BE2C (cell line): Measurements from ENCODE around the gene IFNA2.

Experiments
- DNase-seq: peaks from one replicate; pipeline ENCODE4 v3.0.0-alpha.2; 2020
- H3K27me3 ChIP-seq: fragments of 250-450 bp; sonication (Bioruptor Pico); 2 replicates; pipeline ENCODE4 v1.5.1; 2020; ENCODE audit warnings: mild to moderate bottlenecking
- H3K36me3 ChIP-seq: fragments of 250-450 bp; sonication (Bioruptor Pico); 2 replicates; pipeline ENCODE4 v1.5.1; 2020; ENCODE audit warnings: mild to moderate bottlenecking
- H3K4me1 ChIP-seq: fragments of 250-450 bp; sonication (Bioruptor Pico); 2 replicates; pipeline ENCODE4 v1.5.1; 2020
- H3K4me3 ChIP-seq: 2 replicates; pipeline ENCODE4 v1.5.1; 2011; ENCODE audit warnings: low read depth, low read length
- H3K9me3 ChIP-seq: fragments of 250-450 bp; sonication (Bioruptor Pico); 2 replicates; pipeline ENCODE4 v1.5.1; 2020
- CTCF ChIP-seq: IDR thresholded peaks from 2 replicates; pipeline ENCODE4 v1.5.1; 2012; ENCODE audit warnings: mild to moderate bottlenecking, low read depth, low read length

Gene IFNA2

GRCh38 chr9:21357479-21358460, 27.4 kb downstream of the IFNA2 start:
- DNase-seq: no peak
- Histone ChIP-seq H3K4me1 (no peaks in the 10 kb centered on the region), H3K4me3 (no peak overlapping the region), H3K9me3 (no peaks in the 10 kb centered on the region), H3K36me3 (no peaks in the 10 kb centered on the region), H3K27me3 (peaks cover 23% of the 10 kb centered on the region)
- no peak for TF ChIP-seq CTCF

- Histone ChIP-seq H3K36me3 (no peaks in the 10 kb centered on the region), H3K9me3 (no peaks in the 10 kb centered on the region), H3K4me1 (no peaks in the 10 kb centered on the region), H3K27me3 (no peaks in the 10 kb centered on the region; the same call in 1 of the 2 replicates), H3K4me3 (no peak within 1 kb of the TSS)
- DNase-seq: no peak
- TF ChIP-seq CTCF: no peak
Measured at GRCh38 chr9:21350787-21351186, 34.4 kb downstream of the IFNA2 start, which contains the start of gene IFNA6. IFNA6 (minus strand) TSS chr9:21350887; CDS start chr9:21350887, 0 bp downstream.

GRCh38 chr9:21348430-21348970, 36.7 kb downstream of the IFNA2 start:
- no peak for DNase-seq
- Histone ChIP-seq H3K4me1 (no peaks in the 10 kb centered on the region), H3K27me3 (no peaks in the 10 kb centered on the region; the same call in 1 of the 2 replicates), H3K36me3 (no peaks in the 10 kb centered on the region), H3K9me3 (no peaks in the 10 kb centered on the region), H3K4me3 (no peak overlapping the region)
- no peak for TF ChIP-seq CTCF

GRCh38 chr9:21340735-21341134, 44.5 kb downstream of the IFNA2 start:
- no peak for DNase-seq
- H3K4me3 ChIP-seq: no peak overlapping the region
- H3K27me3 ChIP-seq: peaks cover 4% of the 10 kb centered on the region
- no peaks in the 10 kb centered on the region for H3K9me3 ChIP-seq
- H3K4me1 ChIP-seq: no peaks in the 10 kb centered on the region
- no peak for TF ChIP-seq CTCF
- no peaks in the 10 kb centered on the region for H3K36me3 ChIP-seq

- no peak overlapping the region for H3K4me3 ChIP-seq
- no peak for TF ChIP-seq CTCF
- peaks cover 4% of the 10 kb centered on the region; the same call in 1 of the 2 replicates for H3K27me3 ChIP-seq
- no peaks in the 10 kb centered on the region for H3K9me3 ChIP-seq
- H3K4me1 ChIP-seq: peaks cover 6% of the 10 kb centered on the region
- H3K36me3 ChIP-seq: peaks cover 6% of the 10 kb centered on the region
- no peak for DNase-seq
Measured at GRCh38 chr9:21336457-21336856, 48.7 kb downstream of the IFNA2 start.
